Non-pigmented ciliary epithelial cell (primary cell): ENCODE measurements around the gene APOF.
"Not testable (repeated sequence)": the region's sequence is repeated elsewhere in the genome, so short reads cannot be mapped to it uniquely, and the experiment has no call there.

Experiments used
- DNase-seq: peaks from one replicate; pipeline ENCODE4 v3.0.0-alpha.2; 2010; ENCODE audit warnings: low read depth

Gene APOF

GRCh38 chr12:56332512-56333196, 30.0 kb downstream of the APOF start:
- DNase-seq = no peak

GRCh38 chr12:56330936-56331490, 31.6 kb downstream of the APOF start:
- no peak for DNase-seq

GRCh38 chr12:56326533-56326932, 36.1 kb downstream of the APOF start:
- no peak for DNase-seq

- DNase-seq = no peak
Measured at GRCh38 chr12:56326126-56326525, 36.5 kb downstream of the APOF start.

- DNase-seq = no peak
Measured at GRCh38 chr12:56324206-56324605, 38.5 kb downstream of the APOF start.

GRCh38 chr12:56321610-56322009, 41.0 kb downstream of the APOF start:
- DNase-seq = not testable (repeated sequence)

- no peak for DNase-seq
Measured at GRCh38 chr12:56321027-56321426, 41.6 kb downstream of the APOF start.

GRCh38 chr12:56317675-56318074, 45.0 kb downstream of the APOF start:
- DNase-seq = no peak

GRCh38 chr12:56315622-56316473, 46.8 kb downstream of the APOF start, which contains the start of gene CNPY2:
Gene CNPY2, minus strand, starts transcription at chr12:56315988. Its CDS starts 771 bp downstream, at chr12:56315217.
- DNase-seq = peak; percentile 92

- DNase-seq = no peak
Measured at GRCh38 chr12:56315249-56315621, 47.4 kb downstream of the APOF start.

- no peak for DNase-seq
Measured at GRCh38 chr12:56311003-56311402, 51.7 kb downstream of the APOF start.
